Breast epithelium (tissue), 4 donors: ENCODE data around the gene SSR4. TPM values are rescaled to one million over a fixed set of nuclear protein-coding genes. Genes with fewer than 3 reads are reported as not detected.

Experiments
- DNase-seq, 2 donors: peaks; one replicate each; pipeline ENCODE4 v3.0.0-alpha.2; 2019; ENCODE audit warnings: low spot score in 2 of 2
- H3K27ac ChIP-seq, 2 donors: fragments of 200-600 bp; sonication (generic) in 1 of 2; one replicate each; pipeline ENCODE4 v1.5.1; 2016 to 2019; ENCODE audit warnings: mild to moderate bottlenecking in 1 of 2
- H3K27me3 ChIP-seq, 2 donors: fragments of 200-600 bp; sonication (generic) in 1 of 2; one replicate each; pipeline versions ENCODE4 v1.5.1 to v1.6.0; 2017 to 2019; ENCODE audit warnings: control low read depth in 1 of 2, mild to moderate bottlenecking in 1 of 2
- H3K36me3 ChIP-seq: fragments of 200-600 bp; one replicate; pipeline ENCODE4 v1.5.1; 2019
- H3K4me1 ChIP-seq, 2 donors: fragments of 200-600 bp; sonication (generic); one replicate each; pipeline ENCODE4 v1.5.1; 2016 to 2019; ENCODE audit warnings: control low read depth in 1 of 2
- H3K4me3 ChIP-seq, 3 donors: fragments of 200-600 bp; sonication (generic); 1 replicate in 2 of 3; 2 replicates in 1 of 3; pipeline ENCODE4 v1.5.1; 2016 to 2019; ENCODE audit warnings: mild to moderate bottlenecking in 3 of 3, moderate library complexity in 2 of 3
- H3K9me3 ChIP-seq, 2 donors: fragments of 200-600 bp; sonication (generic) in 1 of 2; one replicate each; pipeline ENCODE4 v1.5.1; 2016 to 2019; ENCODE audit warnings: control low read depth in 1 of 2
- POLR2A ChIP-seq: fragments of 450-650 bp; IDR thresholded peaks from one replicate; pipeline ENCODE4 v1.6.1; 2016; ENCODE audit warnings: antibody characterized with exemption, mild to moderate bottlenecking, moderate library complexity
- POLR2AphosphoS5 ChIP-seq, 3 donors: sonication (generic); formaldehyde crosslinking; IDR thresholded peaks; one replicate each; pipeline ENCODE4 v1.6.1; 2017; ENCODE audit warnings: antibody characterized with exemption in 3 of 3
- intact Hi-C: fragments of 100-400 bp; cut with DNase I; formaldehyde crosslinking; loops from one replicate; pipeline ENCODE4 v1.15.1; 2023; ENCODE audit warnings: low total_unique reads
- total RNA-seq, 3 donors: library from RNA; depleted of rRNA; stranded (reverse); fragments of >200 nt; gene quantifications; one replicate each; pipeline ENCODE4 v1.1.0, GENCODE V29; 2016
- TF ChIP-seq, protein P1 (sequence below), 3 donors: fragments of 450-650 bp; IDR thresholded peaks; one replicate each; pipeline ENCODE4 v1.5.1; 2016 to 2017; ENCODE audit warnings: antibody characterized with exemption in 3 of 3, mild to moderate bottlenecking in 3 of 3, moderate library complexity in 3 of 3

The SSR4 gene
- total RNA-seq, 3 donors from 2014 or later, result 112 to 252 (median 182) TPM

- no peak for TF ChIP-seq POLR2A
- TF ChIP-seq, protein P1, sequence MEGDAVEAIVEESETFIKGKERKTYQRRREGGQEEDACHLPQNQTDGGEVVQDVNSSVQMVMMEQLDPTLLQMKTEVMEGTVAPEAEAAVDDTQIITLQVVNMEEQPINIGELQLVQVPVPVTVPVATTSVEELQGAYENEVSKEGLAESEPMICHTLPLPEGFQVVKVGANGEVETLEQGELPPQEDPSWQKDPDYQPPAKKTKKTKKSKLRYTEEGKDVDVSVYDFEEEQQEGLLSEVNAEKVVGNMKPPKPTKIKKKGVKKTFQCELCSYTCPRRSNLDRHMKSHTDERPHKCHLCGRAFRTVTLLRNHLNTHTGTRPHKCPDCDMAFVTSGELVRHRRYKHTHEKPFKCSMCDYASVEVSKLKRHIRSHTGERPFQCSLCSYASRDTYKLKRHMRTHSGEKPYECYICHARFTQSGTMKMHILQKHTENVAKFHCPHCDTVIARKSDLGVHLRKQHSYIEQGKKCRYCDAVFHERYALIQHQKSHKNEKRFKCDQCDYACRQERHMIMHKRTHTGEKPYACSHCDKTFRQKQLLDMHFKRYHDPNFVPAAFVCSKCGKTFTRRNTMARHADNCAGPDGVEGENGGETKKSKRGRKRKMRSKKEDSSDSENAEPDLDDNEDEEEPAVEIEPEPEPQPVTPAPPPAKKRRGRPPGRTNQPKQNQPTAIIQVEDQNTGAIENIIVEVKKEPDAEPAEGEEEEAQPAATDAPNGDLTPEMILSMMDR (IDR thresholded peaks at IDR 0.05), result no peak
- no peak for TF ChIP-seq POLR2AphosphoS5 (IDR thresholded peaks at IDR 0.05)
- H3K9me3 ChIP-seq, result peaks cover 0 to 15% of the 10 kb centered on the region in 2 donors
- no peak for DNase-seq
- no peaks in the 10 kb centered on the region for H3K36me3 ChIP-seq
- no peak overlapping the region for H3K27ac ChIP-seq
- no peak overlapping the region for H3K4me3 ChIP-seq
- H3K4me1 ChIP-seq, result no peaks in the 10 kb centered on the region
- intact Hi-C loops, result no loop called here
- peaks cover 0 to 11% of the 10 kb centered on the region in 2 donors for H3K27me3 ChIP-seq
Measured at GRCh38 chrX:153755136-153755535, 39.3 kb upstream of the SSR4 start.

DNA sequence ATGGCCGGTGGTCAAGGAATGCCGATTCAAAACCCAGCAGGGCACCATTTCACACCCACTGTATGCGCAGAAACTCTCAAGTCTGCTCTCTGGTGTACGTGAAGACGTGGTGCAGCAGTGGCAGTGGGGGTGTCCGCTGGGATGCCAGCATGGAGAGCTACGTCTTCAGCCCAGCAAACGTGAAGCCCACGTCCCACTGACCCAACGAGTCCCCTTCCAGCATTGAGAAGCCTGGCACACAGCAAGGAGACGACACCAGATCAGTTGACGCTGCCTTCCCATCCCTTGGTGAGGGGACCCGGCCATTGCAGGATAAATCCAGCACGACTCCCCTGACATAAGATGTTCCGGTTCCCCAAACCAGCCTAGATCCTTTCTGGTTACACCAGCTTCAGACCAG is 32.6 kb upstream of the SSR4 start:
- Histone ChIP-seq H3K36me3 (no peaks in the 10 kb centered on the region), H3K27ac (no peak overlapping the region), H3K4me3 (no peak overlapping the region), H3K4me1 (no peaks in the 10 kb centered on the region), H3K9me3 (peaks cover 0 to 4% of the 10 kb centered on the region in 2 donors), H3K27me3 (peaks cover 0 to 18% of the 10 kb centered on the region in 2 donors)
- TF ChIP-seq POLR2AphosphoS5 (IDR thresholded peaks at IDR 0.05) (no peak), POLR2A (no peak)
- TF ChIP-seq, protein P1 (IDR thresholded peaks at IDR 0.05), result no peak
- intact Hi-C loops, result loop anchor here (5.0 kb wide), 1 partner anchor 190 kb away; no protein-coding TSS in a partner anchor
- DNase-seq, result no peak

GRCh38 chrX:153762626-153763173 is 31.8 kb upstream of the SSR4 start:
- Histone ChIP-seq H3K36me3 (no peaks in the 10 kb centered on the region), H3K4me1 (no peaks in the 10 kb centered on the region), H3K27me3 (peaks cover 0 to 18% of the 10 kb centered on the region in 2 donors), H3K27ac (no peak overlapping the region), H3K9me3 (peaks cover 0 to 3% of the 10 kb centered on the region in 2 donors), H3K4me3 (no peak overlapping the region)
- DNase-seq, result no peak
- intact Hi-C loops, result loop anchor here (5.0 kb wide), 1 partner anchor 190 kb away; no protein-coding TSS in a partner anchor
- TF ChIP-seq POLR2A (no peak), POLR2AphosphoS5 (IDR thresholded peaks at IDR 0.05) (no peak)
- TF ChIP-seq, protein P1 (IDR thresholded peaks at IDR 0.05), result no peak

- Histone ChIP-seq H3K4me3 (no peak overlapping the region), H3K36me3 (no peaks in the 10 kb centered on the region), H3K27me3 (peaks cover 0 to 24% of the 10 kb centered on the region in 2 donors), H3K4me1 (no peaks in the 10 kb centered on the region), H3K9me3 (peaks cover 0 to 3% of the 10 kb centered on the region in 2 donors), H3K27ac (no peak overlapping the region)
- TF ChIP-seq POLR2AphosphoS5 (IDR thresholded peaks at IDR 0.05) (no peak), POLR2A (no peak)
- TF ChIP-seq, protein P1 (IDR thresholded peaks at IDR 0.05), result no peak
- no peak for DNase-seq
- intact Hi-C loops, result loop anchor here (5.0 kb wide), 1 partner anchor 189 kb away; no protein-coding TSS in a partner anchor
Measured at GRCh38 chrX:153763298-153763932, 31.1 kb upstream of the SSR4 start.
